Smooth muscle cell (in vitro differentiated cells): Measurements from ENCODE around the gene PRICKLE4. TPM values are rescaled to one million over a fixed set of nuclear protein-coding genes. Genes with fewer than 3 reads are reported as not detected.

Experiments used
- DNase-seq: peaks from one replicate; lab custom pipeline; 2025; ENCODE audit not compliant: unreplicated experiment; lab: John Stamatoyannopoulos, UW
- H2AFZ ChIP-seq: fragments of 200-600 bp; sonication (generic); 2 replicates; pipeline ENCODE4 v1.6.0; 2016; ENCODE audit warnings: antibody characterized with exemption, low read depth, mild to moderate bottlenecking
- H3F3A ChIP-seq: fragments of 200-600 bp; sonication (generic); 2 replicates; pipeline ENCODE4 v1.6.0; 2017; ENCODE audit warnings: antibody characterized with exemption, low read depth
- H3K27ac ChIP-seq: fragments of 200-600 bp; sonication (generic); 2 replicates; pipeline ENCODE4 v1.5.1; 2016; ENCODE audit warnings: low read depth, mild to moderate bottlenecking
- H3K27me3 ChIP-seq: fragments of 200-600 bp; sonication (generic); 2 replicates; pipeline ENCODE4 v1.6.1; 2016; ENCODE audit warnings: low read depth, mild to moderate bottlenecking
- H3K36me3 ChIP-seq: fragments of 200-600 bp; sonication (generic); 2 replicates; pipeline ENCODE4 v1.5.1; 2016; ENCODE audit warnings: low read depth
- H3K4me1 ChIP-seq: fragments of 200-600 bp; sonication (generic); 2 replicates; pipeline ENCODE4 v1.5.1; 2016; ENCODE audit warnings: low read depth
- H3K4me2 ChIP-seq: fragments of 200-600 bp; sonication (generic); 2 replicates; pipeline ENCODE4 v1.6.0; 2016; ENCODE audit warnings: mild to moderate bottlenecking
- H3K4me3 ChIP-seq: fragments of 200-600 bp; sonication (generic); 2 replicates; pipeline ENCODE4 v1.5.1; 2016; ENCODE audit warnings: mild to moderate bottlenecking
- H3K79me2 ChIP-seq: fragments of 200-600 bp; sonication (generic); 2 replicates; pipeline ENCODE4 v1.6.0; 2016; ENCODE audit warnings: low read depth, mild to moderate bottlenecking
- H3K9ac ChIP-seq: fragments of 200-600 bp; sonication (generic); 2 replicates; pipeline ENCODE4 v1.6.0; 2016; ENCODE audit warnings: low read depth
- H3K9me3 ChIP-seq: fragments of 200-600 bp; sonication (generic); replicated peaks from 2 replicates; pipeline ENCODE4 v1.5.1; 2016; ENCODE audit warnings: low read depth
- H4K20me1 ChIP-seq: fragments of 200-600 bp; sonication (generic); 2 replicates; pipeline ENCODE4 v1.6.0; 2016; ENCODE audit warnings: low read depth
- CTCF ChIP-seq: fragments of 200-600 bp; sonication (generic); IDR thresholded peaks from 2 replicates; pipeline ENCODE4 v1.5.1; 2017; ENCODE audit warnings: borderline replicate concordance, mild to moderate bottlenecking, antibody characterized with exemption; ENCODE audit not compliant: insufficient read depth, poor library complexity, severe bottlenecking
- WGBS: methylation state at CpG from one replicate; pipeline ENCODE4 v1.1.7; 2016; ENCODE audit warnings: low lambda C conversion rate; 5-methylcytosine and 5-hydroxymethylcytosine counted together
- polyA plus RNA-seq: library from polyadenylated mRNA; unstranded; fragments of >200 nt; fragmentation: Nextera tagmentation; extraction: Ambion mirVana; gene quantifications from 2 replicates; pipeline ENCODE4 v1.2.1, GENCODE V29; 2016
- total RNA-seq: library from RNA; depleted of rRNA; stranded (reverse); fragments of >200 nt; gene quantifications from 2 replicates; pipeline ENCODE4 v1.2.3, GENCODE V29; 2014

The PRICKLE4 gene
- total and polyA plus RNA-seq, 2 experiments from 2014 or later: 2.0 TPM; not detected in 1

- H3K79me2 ChIP-seq: no peaks in the 10 kb centered on the region
- no peaks in the 10 kb centered on the region for H3K9me3 ChIP-seq
- H3K9ac ChIP-seq: no peak overlapping the region
- no peak overlapping the region for H3K4me2 ChIP-seq
- H4K20me1 ChIP-seq: no peaks in the 10 kb centered on the region
- no peak for DNase-seq
- H3K4me1 ChIP-seq: no peaks in the 10 kb centered on the region
- no peak overlapping the region for H3K4me3 ChIP-seq
- TF ChIP-seq CTCF: no peak
- H3K27me3 ChIP-seq: no peaks in the 10 kb centered on the region
- no peak overlapping the region for H3K27ac ChIP-seq
- no peaks in the 10 kb centered on the region for H3F3A ChIP-seq
- no peak overlapping the region for H2AFZ ChIP-seq
- WGBS: 75% methylated on average over 13 of the region's 13 CpGs
- no peaks in the 10 kb centered on the region for H3K36me3 ChIP-seq
These were observed 44.3 kb downstream of the PRICKLE4 start for GRCh38 chr6:41824571-41825569.

- no peak for DNase-seq
- no peak overlapping the region for H3K9ac ChIP-seq
- no peak for TF ChIP-seq CTCF
- no peaks in the 10 kb centered on the region for H3K9me3 ChIP-seq
- no peaks in the 10 kb centered on the region for H4K20me1 ChIP-seq
- H3K27me3 ChIP-seq: no peaks in the 10 kb centered on the region
- no peaks in the 10 kb centered on the region for H3F3A ChIP-seq
- H3K4me3 ChIP-seq: no peak overlapping the region
- 89% methylated on average over 2 of the region's 2 CpGs for WGBS
- H3K79me2 ChIP-seq: no peaks in the 10 kb centered on the region
- H3K27ac ChIP-seq: no peak overlapping the region
- H3K4me2 ChIP-seq: no peak overlapping the region
- no peaks in the 10 kb centered on the region for H3K36me3 ChIP-seq
- H3K4me1 ChIP-seq: no peaks in the 10 kb centered on the region
- no peak overlapping the region for H2AFZ ChIP-seq
These were observed 45.9 kb downstream of the PRICKLE4 start for GRCh38 chr6:41826343-41827022.

GRCh38 chr6:41832263-41832662 is 51.7 kb downstream of the PRICKLE4 start:
- Histone ChIP-seq H3K27ac (no peak overlapping the region), H3K4me1 (no peaks in the 10 kb centered on the region), H3K9me3 (no peaks in the 10 kb centered on the region), H3K27me3 (no peaks in the 10 kb centered on the region), H3K4me3 (no peak overlapping the region), H3K36me3 (no peaks in the 10 kb centered on the region), H2AFZ (no peak overlapping the region), H3K79me2 (no peaks in the 10 kb centered on the region), H3K9ac (no peak overlapping the region), H3K4me2 (no peak overlapping the region), H3F3A (no peaks in the 10 kb centered on the region), H4K20me1 (no peaks in the 10 kb centered on the region)
- TF ChIP-seq CTCF: no peak
- no peak for DNase-seq
- 72% methylated on average over 3 of the region's 3 CpGs for WGBS
